ENCODE results near the gene CEP85L.

CEP85L gene

DNA sequence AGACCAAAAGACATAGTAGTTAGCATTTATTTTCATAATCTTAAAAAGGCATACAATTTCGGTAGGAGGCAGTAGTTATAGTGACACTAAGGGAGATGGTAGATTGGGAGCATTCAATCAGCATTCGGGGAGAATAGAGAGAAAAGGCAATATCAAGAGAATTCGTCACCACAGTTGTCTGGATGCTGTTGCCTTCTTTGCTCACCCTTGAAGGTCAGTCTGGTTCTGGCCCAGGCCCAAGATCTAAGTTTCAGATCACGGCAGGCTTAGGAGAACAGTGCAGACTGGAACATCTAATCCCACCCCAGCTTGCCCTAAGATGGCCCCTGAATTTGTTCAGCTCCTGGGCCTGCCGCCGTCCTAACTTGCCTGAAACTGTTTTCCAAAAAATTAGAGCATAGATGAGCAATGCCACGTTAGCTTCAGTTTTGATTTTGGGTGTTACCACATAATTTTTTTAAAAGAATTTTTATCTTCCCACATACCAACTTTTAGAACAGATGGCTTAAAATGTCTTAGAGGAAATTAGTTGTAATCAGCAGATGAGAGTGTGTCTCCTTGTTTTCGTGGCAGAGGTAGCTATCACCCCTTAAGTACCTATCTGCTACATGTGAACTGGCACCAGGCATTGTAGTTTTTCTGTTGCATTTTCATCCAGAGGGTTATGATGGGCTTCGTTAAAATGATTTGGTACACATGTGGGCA is 8.3 kb upstream of the CEP85L start:
- DNase-seq, result peak; percentile 24

DNA sequence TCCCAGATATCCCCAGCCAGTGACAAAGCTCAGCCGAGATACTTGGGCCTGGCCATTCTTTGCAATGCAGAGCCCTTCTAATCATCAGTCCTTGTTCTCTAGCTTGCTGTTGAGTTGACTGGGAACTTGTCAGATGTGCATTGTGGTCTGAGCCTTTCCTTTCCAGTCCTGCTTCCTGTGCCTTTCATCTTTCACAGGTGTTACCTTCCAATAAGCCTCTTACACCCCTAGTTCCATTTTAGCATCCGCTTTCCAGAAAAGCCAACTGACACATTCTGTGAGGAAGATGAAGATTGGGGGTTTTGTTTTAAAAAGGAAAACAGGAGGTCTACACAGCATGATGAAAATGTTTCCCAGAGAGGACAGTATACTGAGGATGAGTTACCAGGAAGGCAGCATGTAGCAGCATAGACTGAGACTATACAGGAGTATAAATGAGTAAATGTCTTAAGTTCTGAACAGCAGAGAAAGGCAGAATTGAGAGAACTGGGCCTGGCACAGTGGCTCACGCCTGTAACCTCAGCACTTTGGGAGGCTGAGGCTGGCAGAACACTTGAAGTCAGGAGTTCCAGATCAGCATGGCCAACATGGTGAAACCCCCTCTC is 5.6 kb upstream of the CEP85L start:
- DNase-seq, result no peak

DNA sequence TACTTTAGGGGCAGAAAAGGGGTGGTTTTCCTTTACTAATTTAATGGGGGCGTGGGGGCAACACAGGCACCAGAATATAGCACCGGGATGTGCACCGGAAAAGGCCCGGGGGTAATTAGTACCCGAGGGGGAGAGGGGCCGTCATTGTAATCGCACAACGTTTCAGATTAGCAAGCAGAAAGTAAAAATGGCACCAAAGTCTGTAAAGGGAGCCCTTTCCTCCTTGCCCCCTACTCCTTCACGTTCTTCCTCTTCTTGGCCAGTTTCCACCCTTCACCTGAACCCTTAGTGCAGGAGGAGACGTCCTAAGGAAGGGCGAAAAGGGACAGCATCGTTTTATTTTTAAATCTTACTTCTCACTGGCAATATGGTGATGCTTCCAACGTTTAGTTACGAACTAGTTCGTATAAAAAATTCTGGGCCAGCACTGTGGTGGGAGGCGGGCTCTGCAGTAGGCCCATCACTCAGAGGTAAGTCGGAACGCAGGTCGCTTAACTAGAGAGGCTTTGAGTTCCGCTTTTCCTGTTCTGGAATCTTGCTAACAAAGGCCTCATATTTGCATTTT is 742 bp upstream of the CEP85L start:
- DNase-seq, result no peak

DNA sequence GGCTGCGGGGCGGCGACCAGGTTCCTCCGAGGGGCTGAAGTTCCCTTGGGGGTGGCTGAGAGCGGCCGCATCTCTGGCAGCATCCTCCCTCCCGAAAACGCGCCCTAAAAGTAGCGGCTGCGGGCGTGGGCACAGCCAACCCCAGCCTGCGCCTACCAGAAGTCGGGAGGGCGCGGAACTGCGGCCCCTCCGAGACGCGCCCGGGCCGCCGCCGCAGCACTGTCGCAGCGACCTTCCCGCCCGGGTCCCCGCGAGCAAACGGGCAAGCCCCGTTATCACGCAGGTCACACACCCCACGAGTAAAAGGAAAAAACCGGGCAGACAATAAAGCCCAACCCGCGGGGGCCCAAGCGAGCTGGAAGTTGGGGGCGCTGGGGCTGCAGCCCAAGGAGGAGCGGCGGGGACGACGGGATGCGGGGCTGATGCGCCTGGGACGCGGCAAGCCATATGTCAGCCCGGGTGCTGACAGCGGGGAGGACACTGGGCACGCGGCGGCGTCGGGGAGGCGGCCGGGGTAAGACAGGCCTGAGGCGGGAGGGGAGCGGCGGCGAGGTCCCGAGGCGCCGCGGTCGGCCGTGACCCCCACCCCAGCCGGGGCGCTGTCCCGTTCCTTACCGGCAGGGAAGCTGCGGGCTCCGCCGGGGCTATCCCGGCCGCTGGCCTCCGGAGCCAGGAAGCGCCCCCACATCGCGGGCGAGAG is 659 bp downstream of the CEP85L start:
- DNase-seq, result peak; percentile 74

DNA sequence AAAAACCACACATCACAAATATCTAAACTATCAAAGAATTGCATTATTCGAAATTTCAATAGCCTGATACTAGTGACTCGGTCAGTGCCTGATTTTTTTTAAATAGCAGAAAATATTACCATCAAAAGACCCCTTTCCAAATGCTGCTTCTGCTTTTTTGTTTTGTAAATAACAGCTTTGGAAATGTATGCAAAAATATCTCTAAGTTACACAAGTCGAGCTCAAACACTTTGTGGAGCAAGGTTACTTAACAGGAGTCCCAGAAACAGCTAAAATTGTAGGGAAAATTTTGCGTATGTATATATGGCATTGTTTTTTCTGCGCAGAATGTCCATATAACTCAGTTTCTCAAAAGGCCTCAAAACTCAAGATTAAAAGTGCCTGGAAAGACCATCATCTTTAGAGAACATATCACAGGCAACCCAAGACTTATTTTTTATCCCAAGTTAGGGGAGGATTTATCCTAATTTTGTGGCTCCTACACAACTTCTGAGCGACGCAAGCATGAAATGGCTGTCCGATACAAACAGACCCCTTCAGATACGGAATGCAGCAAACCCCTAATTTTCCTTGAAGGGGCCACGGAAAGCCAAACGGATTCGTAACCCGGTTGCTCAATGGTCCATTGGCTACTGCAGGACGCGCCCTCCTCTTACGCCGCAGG is 1.3 kb downstream of the CEP85L start:
- DNase-seq, result no peak

DNA sequence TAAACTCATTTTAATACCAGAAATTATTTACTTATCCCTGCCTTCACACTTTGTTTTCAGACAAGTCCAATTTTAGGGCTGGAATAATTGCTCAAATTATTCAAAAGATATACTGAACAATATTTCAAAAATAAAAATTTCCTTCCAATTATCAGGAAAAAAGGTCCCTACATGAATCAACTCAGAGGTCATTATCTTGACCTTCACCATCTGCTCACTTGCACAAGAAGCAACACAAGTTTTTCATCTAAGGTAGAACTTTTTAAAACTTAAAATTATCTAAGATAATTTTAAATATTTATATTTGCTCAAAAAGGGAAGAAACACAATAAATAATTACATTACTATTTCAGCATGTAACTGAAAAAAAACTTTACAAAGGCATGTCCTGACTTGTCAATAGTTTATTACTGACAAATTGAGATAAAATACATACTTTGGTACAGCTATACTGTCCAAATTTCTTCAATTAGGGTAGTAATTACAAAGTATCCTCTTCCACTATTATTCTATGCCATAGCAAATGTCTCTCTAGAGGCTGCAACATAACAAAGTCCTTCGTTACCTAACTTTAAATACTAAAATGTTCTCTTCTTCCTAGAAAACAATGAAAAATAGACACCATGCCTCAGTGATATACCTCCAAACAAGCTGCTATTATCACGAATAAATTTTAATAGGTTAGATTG is 2.4 kb downstream of the CEP85L start:
- no peak for DNase-seq

DNA sequence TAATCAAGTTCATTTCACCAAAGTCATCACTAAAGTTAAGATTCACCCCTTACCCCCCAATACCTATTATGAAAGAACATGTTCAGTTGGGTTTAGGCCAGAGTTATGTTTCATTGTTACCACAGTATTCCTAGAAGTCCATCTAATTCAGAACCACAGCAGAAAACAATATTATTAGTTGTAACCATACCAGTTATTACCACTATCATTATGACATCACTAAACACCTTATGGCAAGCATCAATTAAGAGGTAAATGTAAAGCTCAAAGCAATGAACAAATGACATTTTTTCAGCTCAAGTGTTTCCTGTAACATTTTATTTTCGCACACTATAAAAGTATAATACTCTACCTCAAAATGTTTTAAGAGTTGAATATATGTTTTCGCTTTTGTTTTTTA is 4.4 kb downstream of the CEP85L start:
- DNase-seq, result no peak

DNA sequence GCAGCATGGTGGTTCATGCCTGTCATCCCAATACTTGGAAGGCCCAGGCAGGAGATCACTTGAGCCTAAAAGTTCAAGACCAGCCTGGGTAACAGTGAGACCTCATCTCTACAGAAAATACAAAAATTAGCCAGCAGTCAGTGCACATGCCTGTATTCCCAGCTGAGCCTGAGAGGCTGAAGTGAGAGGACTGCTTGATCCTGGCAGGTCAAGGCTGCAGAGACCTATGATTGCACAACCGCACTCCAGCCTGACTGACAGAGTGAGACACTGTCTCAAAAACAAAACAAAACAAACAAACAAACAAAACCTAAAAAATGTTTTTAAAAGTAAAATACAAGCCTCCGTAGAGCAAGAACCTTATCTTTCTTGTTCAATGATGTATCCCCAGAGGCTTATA is 6.0 kb downstream of the CEP85L start:
- DNase-seq, result no peak

DNA sequence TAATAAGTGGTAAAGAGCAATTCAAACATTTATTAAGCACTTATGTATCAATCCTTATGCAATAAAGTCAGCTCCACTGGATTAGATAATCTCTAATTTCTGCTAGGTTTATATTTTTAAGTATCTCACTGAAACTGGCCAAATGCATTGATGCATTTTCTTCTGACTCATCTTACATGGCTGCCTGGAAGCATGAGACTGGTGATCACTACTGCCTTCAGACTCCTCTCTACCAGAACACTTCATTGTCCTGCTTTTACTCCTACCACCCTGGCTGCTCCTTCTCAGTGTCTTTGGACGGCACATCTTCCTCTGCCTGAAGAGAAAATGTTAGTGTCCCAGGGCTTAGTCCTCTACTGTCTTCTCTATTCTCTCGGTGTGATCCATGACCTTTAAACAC is 7.4 kb downstream of the CEP85L start:
- DNase-seq, result no peak

DNA sequence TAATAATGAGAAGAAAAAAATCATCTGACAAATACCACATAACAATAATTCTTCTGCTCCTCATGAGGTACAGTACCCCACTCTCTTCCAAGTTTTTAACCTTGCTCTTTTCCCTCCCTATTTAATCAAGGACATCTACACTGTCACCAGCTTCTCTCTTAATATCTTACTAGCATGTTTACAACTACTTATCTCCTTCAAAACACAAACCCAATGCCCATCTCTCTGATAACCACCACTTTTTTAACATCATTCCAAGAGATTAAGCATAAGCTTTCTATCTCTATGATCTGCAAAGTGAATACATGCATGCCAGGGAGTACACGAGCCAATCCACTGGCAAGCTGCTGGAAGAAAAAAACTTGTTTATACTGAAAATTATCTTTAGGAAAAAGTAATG is 10.3 kb downstream of the CEP85L start:
- no peak for DNase-seq

DNA sequence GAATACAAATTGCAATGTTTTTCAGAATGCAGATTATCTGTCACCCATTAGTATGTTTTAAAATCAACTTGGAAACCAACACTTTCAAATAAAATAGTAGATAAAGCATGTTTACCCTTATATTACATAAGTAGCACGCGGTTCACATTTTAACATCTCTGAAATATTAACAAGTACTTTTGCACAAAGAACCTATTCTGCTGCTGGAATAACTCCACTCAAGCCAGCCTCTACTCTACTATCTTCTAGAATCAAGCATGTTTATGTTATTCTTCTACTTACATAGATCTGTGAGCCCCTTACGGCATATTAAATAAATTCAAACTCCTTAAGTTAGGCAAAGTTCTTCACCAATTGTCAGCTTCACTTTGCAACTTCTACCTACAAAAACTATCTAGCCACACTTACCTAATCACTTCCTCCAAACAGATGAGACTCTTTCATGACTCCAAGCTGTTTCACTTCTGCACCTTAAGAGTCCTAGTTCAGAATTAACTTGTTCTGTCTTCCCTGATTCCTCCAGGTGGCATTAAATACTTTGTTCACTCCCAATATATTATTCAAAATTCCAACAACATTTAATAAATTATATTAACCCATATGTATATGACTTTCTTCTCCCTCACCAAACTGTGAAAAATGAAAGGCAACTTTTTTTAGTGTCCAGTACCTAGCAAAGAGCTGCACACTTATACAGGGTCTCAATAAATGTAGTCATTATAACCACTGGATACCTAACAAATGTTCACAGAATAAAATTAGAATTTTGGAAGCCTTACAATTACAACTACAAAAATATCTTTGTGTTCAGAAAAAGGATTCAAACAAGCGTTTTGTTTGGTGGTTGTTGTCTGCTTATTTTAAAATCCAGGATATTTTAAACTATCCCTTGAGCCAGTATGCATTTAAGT is 12.1 kb downstream of the CEP85L start:
- DNase-seq, result no peak

DNA sequence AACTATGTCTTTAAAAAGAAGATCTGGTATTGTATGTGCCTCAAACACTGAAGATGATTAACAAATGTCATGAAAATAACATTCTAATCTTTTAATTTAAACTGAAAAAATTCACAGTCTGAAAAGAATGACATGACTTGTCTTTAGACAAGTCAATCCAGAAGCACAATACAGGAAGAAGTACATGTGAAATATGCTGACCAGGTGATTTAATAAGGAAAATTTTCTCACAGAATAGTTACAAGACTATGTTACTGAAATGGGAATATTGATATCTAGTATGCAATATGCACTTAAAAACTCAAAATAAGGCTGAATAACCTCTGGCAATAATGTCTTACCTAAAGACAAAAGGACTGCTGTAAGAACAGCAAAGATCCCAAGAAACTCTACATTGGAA is 13.1 kb downstream of the CEP85L start:
- DNase-seq, result no peak

DNA sequence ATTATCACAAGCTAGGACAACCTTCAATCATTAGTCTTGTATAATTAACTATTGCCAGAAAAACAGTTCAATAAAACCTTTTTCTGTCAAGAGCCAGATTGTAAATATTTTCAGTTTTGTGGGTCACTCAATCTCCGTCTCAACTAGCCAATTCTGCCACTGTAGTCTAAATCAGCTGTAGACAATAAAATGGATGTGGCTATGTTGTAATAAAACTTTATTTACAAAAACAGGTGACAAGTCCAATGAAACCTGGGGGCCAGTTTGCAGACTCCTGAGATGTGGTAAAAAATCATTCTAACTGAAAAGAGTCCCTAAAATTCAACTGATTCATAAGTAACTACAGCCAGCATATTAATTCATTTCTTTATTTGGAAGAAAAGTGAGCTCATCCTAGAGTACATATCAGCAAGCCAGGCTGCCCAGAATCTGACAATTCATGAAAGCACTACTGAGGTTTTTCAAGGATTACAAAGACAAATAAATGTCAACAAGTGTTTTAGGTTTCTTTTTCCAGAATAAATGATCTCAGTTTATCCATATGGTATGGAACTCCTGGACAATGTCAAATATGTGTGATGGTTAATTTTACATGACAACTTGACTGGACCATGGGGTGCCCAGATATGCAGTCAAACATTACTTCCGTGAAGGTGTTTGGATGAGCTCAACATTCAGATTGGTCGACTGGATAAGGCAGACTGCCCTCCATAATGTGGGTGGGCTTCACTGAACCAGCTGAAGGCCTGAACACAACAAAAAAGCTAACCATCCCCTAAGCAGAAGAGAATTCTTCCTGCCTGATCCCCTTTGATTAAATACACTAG is 15.3 kb downstream of the CEP85L start:
- no peak for DNase-seq

DNA sequence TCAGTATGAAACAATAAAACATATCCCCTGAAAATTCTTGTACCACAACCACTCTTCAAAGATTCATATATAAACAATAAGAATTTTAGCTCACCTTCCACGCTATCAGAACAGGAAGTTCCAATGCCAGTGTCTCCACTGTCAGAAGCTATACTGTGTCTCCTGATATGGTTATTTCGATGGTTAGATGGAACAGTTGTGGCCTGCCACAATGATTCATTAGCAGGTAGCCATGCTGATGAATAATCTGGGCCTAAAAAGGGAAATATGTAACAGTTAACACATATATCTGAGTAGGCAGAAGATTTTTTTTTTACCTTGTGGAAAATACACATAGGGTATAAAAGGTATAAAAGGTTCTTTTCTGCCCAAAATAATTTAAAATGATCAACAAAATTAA is 19.0 kb downstream of the CEP85L start:
- no peak for DNase-seq

DNA sequence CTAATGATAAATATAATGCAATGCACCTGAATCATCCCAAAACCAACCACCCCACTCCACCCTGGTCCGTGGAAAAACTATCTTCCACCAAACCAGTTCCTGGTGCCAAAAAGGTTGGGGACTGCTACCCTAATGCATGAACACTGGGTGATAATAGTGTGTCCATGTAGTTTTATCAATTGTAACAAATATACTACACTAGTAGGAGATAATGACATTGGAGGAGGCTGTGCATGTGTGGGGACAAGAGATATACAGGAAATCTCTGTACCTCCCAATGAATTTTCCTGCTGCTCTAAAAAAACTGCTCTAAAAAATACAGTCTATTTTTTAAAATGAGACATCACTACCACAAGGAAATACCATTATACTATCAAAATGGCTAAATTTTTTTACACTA is 20.5 kb downstream of the CEP85L start:
- DNase-seq, result no peak

DNA sequence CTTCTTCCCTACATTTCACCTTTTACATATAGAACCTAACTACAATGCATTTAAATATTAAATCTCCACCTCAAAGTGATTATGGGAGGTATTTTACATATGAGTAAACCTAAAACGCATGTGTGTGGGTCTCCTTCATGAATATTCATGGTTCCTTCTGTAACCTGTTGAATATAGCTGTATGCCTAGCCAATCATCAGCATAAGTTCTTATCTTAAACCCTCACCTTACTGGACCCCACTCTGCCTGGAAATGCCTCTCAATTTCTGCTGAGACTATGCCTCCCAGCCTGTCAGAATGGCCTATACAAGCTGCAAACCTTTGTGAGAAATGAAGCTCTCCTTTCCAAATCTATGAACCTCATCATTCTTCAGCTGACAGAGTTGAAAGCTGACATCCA is 21.3 kb downstream of the CEP85L start:
- no peak for DNase-seq

DNA sequence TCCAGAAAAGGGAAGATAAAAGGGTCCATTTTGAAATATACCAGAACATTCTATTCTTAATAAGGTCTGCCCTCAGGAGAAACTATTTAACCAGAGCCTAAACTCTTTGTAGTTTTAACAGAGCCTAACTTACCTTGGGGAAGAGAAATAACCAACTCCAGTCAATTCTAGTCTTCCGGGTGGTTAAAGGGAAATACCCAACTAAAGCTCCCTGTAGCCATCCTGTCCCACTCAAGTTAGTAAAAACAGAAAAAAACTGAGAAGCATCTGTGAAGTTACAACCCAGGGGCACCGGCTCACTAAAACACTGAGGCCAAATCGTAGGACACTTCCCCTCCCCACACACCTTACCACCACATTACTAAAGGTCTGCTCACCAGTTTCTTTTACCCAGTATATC is 23.7 kb downstream of the CEP85L start:
- DNase-seq, result no peak

DNA sequence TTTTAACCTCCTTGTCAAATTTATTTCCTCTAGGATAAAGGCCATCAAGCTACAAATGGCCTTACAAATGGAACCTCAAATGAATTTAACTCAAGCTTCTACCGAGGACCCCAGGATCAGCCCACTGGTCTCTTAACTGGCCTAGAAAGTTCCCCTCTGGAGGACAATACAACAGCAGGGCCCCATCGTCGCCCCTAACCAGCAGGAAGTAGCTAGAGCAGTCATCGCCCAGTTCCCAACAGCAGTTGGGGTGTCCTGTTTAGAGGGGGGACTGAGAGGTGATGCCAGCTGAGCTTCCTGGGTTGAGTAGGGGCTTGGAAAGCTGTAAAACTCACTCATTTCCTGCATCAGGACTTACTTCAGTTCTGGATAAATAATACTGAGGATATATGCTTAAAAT is 25.6 kb downstream of the CEP85L start:
- DNase-seq, result no peak

DNA sequence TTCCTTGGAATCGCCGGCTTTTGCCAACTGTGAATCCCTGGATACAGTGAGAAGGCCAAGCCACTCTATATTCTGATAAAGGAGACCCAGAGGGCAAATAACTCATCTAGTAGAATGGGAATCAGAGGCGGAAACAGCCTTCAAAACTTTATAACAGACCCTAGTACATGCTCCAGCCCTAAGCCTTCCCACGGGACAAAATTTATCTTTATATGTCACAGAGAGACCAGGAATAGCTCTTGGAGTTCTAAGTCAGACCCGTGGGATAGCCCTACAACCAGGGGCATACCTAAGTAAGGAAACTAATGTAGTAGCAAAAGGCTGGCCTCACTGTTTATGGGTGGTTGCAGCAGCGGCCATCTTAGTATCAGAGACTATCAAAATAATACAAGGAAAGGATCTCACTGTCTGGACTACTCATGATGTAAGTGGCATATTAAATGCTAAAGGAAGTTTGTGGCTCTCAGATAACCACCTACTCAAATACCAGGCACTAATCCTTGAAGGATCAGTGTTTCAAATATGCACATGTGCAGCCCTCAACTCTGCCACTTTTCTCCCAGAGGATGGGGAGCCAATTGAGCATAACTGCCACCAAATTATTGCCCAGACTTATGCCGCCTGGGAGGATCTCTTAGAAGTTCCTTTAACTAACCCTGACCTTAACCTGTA is 29.5 kb downstream of the CEP85L start:
- no peak for DNase-seq

DNA sequence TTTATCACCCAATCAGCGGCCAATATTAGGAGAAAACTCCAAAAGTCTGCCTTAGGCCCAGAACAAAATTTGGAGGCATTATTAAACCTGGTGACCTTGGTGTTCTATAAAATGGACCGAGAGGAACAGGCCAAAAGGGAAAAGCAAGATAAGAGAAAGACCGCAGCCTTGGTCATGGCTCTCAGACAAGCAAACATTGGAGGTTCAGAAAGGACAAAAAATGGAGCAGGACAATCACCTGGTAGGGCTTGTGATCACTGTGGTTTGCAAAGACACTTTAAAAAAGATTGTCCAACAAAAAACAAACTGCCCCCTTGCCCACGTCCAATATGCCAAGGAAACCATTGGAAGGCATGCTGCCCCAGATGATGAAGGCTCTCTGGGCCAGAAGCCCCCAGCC is 31.2 kb downstream of the CEP85L start:
- no peak for DNase-seq

All from right hindlimb (tissue), 1 donor.